Stromal cell of bone marrow (primary cell): ENCODE results near the gene LGR5.
A peak's percentile ranks its signal among the peaks of the same experiment; 100 is the strongest.
"Not testable (repeated sequence)": the region's sequence is repeated elsewhere in the genome, so short reads cannot be mapped to it uniquely, and the experiment has no call there.

Source experiments
- DNase-seq: peaks from one replicate; pipeline ENCODE4 v3.0.0-alpha.2; 2012; ENCODE audit warnings: low read depth

The LGR5 gene

DNA sequence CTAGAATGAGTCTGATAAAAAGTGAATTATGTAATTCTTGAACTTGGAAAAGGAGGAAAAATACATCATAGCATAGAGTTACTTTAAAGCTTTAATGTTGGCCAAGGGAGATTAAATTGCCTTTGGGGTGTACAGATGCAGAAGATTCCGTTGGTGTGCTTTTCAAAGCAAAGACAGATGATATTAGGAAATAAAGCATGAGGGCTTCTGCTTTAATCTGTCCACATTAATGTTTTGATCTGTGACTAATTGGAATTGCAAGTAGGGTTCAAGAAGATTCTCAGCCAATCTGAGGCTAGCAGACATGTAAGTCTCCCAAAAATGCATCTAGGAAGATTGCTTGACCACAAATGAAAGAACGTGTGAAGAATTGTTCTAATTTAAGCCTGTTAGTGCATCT is 35.2 kb downstream of the LGR5 start:
- DNase-seq, result no peak

DNA sequence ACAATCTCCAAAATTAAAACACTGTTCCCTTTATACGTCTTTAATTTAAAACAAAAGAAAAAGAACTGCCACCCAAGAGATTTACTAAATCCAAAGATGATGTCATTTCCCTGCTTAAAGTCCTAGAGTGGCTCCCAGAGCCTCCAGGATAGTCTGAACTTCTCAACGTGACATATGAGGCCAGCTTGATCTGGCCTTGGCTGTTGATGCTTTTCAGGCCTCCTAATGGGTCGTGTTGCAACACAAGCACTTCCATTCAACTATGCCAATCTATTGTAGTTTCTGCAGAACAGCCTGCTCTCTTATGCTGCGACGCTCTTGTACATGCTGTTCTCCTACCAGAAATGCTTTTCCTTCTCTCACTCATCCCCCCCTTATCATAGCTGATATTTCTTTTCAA is 35.7 kb downstream of the LGR5 start:
- DNase-seq, result peak; percentile 16

DNA sequence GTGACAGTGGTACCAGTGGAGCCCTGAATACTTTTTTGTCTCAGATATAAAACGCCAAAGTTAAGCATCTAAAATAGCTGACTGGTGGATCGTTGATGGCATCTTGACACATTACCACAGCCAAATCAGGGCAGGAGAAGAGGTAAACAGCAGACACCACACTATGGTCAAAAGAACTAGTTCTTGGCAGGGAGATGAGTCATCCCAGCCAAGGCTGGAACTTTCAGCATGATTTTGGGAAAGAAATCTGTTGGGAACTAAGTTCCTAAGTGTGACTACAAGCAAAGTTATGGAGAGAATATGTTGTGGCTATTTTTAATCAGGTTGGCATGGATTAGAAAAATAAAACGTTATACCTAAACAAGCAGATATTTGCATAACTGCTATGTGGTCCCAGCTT is 36.9 kb downstream of the LGR5 start:
- peak; percentile 77 for DNase-seq

DNA sequence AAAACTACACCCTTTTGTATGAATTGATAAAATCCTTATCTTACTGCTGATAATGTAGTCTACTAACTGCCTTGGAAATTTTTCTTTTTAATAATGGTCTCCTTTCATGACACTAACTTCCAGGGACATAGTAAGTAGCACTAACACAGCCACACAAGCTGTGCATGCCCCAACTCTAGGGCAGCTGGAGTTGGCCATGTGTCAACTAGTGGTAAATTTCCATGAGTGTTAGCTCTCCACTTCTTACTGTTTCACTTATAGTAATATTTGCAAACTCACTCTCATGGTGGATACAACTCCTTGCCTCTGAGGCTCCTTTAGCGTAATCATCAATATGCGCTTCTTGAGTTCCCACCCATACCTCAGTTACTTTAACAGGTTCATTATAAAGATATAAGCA is 38.0 kb downstream of the LGR5 start:
- no peak for DNase-seq

DNA sequence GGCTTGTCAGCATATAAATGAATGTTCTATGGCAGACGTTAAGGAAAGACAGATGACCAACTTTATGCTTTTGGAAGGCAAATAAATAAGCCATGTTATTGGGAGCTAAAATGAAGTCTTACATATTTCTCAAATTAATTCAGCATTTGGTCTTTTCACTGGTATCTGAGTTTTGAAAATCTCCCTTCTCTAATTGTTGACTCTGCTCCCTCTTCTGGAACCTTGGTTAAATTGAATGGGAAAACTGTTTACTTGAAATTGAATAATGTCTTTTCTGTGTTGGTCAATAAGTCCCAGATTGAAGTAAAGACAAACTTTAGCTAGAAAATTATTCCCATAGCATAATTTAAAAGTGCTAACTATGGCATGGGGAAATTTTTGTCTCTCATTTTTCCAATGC is 38.7 kb downstream of the LGR5 start:
- no peak for DNase-seq

DNA sequence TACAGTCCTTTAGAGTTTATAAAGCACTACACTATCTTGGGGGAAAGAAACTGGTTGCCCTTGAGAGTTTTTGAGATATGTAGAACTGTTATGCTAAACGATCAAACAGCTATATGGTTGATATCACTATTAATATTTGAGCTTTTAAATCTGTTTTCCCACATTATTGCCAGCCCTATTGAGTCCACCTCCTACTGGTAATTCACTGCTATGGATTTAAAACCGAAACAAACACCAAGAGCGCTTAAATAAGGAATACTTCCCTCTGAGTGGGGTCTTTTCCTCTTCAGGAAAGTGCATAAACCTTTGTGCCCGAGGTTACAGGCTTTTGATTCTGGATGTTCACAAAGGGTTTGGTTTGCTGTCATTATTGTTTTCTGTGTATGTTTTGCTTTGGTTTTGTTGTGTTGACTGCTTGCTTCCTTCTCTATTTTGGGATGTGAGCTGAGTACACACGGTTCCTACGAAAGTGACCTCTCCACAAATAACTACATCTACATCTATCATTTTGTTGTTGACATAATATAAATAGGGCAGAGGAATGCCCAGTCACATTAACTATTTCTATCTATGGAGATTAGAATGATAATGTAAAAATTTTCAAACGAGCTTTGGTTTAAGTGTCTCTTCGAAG is 44.8 kb downstream of the LGR5 start:
- no peak for DNase-seq

DNA sequence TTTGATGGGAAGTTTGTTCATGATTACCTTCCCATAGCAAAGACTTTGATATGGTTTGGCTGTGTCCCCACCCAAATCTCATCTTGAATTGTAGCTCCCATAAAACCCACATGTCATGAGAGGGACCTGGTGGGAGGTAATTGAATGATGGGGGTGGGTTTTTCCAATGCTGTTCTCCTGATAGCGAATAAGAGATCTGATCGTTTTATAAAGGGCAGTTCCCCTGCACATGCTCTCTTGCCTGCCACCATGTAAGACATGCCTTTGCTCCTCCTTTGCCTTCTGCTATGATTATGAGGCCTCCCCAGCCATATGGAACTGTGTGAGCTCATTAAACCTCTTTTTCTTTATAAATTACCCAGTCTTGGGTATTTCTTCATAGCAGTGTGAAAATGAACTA is 51.2 kb downstream of the LGR5 start:
- not testable (repeated sequence) for DNase-seq

DNA sequence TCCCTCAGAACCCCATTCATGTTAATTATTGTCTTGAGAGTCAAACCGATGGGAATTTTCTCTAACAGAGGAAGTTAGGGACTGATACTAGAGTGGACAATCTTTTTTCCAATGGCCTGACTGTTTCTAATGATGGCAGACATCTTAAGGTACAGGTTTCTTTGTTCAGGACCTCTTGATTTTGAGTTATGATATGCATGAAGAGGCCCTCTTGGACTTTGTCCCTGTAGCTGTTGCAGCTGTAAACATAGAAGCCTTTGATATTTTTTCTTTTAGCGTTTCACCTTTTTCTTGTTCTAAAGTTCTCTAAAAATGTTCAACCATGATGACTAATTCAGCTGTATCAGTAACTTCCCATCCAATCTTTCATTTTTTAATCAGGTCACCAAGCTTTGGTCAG is 53.0 kb downstream of the LGR5 start:
- DNase-seq, result no peak

DNA sequence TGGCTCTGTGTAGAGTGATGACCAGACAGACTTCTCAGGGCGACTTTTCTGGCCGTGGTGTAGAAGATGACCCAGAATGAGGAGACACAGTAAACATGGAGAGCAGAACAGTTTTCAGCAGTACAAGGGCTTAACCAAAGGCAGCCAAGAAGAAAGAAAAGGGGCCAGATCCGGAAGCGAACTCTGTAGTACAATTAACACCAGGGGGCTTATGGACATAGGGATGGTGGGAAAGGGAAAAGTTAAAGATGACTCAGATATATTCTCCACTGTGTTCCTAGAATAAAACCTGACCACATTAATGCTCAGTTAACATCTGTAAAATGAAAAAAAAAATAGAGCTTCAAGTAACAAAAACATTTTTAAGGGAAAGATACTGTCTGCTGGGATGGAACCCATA is 60.2 kb downstream of the LGR5 start:
- no peak for DNase-seq

DNA sequence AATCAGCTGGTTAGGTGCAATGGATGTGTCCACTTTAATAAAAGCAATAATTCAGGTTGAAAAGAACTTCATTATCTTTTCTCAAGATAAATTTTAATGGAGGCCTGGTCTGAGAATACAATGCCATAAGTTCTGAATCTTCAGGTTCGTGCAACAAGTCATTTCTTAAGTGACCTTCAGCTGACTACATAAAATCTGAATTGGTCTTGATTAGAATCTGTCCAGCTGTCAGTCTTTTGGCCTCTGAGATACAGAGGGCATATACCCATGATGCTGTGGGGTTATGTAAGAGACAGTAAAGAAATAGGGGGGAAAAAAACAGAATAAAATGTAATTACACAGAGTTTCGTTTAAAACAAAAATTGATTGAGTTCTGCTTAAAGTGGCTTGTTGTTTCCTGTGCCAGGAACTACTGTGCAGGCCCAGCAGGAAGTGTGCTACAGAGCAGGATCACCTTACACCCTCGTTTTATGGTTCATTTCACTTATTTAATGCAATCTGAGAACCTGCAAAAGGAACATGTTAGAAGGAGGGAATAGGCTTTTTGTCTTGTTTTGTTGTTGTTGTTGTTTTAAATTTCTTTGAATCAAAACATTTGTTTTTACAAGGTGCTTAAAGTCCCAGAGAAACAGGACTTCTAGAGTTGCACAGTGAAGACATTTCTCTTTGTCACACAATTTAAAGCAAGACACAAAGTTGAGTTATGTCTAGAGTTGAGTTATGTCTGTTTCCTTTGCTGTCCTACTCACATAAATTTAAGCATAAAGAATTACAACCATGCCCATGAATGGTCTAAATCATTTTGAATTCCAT is 64.2 kb downstream of the LGR5 start:
- DNase-seq, result no peak

DNA sequence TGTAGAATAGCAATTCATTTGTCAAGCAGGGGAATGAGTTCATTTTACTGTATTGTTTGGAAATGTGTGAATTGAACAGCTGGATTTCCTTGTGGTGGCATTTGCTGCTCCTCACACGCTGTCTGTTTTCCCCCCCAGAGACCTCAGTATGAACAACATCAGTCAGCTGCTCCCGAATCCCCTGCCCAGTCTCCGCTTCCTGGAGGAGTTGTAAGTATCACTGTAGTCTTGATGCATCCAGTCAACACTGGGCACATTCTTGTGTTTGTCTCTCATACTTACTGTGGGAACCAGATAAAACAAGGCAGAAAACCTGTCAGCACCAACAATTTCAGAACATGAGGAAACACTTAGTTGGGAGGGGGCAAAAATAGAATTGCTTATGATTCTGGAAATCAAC is 64.9 kb downstream of the LGR5 start:
- DNase-seq, result no peak

DNA sequence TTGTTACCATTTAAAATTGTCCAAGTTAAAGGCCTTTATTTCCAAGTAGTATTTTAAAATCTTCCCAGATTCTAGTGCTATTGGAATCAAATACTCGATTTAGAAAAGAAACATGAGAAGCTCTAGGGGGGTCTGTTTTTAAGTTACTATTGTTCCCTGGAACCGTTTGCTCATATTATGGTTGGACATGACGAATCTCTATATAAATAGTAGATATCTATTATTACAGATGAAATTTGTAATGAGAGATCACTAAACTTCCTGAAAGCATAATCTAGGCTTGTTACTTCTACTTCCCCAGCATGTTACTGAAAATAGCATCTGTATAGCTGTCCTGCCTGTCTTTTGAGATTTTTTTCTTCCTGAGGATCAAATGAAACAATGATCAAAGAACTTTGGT is 70.1 kb downstream of the LGR5 start:
- no peak for DNase-seq

DNA sequence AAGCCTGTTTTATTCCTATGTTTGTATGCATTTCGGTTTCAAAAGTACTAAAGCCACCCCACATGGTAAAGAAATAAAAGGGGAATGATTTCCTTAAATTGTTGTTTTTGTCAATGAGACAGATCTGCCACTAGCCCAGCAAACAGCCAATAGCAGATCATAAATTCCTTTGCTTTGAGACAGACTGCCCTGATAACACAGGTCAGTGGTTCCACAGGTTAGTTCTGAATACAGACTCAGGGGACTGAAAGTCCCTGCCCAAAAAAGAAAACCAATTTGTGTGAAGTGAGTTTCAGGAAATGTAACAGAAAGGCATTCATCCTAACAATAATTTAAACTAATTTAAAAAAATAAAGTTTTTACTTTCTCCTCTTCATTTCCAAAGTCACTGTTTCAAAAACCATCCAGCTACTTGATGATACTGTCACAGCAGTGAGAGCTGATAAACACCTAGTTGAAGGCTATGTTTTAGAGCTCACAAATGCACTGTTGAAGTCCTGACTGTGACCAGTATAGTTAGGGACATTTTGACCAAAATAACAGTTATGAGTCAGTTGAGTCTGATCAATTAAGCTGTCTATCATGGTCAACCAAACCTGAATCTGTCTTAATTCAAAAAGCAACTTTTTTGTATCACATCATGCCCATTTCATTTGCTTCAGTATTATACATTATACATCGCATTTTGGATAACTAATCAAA is 77.7 kb downstream of the LGR5 start:
- no peak for DNase-seq

DNA sequence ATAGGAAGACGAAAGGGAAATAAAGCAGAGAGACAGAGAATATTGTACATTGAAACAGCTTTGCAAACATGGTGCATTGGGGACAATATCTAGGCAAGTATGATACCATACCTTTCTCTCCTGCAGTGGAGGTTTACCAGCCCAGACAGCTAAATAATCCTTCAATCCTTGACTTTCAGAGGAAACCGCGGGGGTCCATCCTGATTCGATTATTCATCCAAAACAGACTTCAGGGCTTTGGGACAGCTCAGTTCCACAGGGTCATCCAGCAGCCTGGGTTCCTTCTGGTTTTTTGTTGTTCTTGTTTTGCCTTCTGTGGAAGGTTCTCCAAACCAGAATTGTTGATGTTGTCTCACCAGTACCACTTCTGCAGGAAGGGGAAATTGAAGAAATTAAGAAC is 81.5 kb downstream of the LGR5 start:
- no peak for DNase-seq

DNA sequence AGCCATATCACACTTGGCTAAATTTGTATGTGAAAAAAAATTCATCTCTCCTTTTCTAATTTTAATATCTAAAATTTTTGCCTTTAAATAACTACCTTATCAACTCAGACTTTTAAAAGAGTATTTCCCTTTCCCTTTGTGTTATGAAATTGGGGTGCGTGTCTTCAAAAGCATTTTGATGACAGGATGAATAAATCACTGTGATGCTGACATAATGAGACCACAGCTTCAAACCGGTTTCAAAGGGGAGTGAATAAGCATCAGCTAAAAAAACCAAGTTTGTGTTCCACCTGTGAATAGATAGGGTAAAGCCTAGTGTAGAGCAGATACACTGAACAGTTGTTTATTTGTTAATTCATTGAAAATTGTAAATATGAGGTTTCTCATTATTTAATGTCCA is 85.0 kb downstream of the LGR5 start:
- no peak for DNase-seq

DNA sequence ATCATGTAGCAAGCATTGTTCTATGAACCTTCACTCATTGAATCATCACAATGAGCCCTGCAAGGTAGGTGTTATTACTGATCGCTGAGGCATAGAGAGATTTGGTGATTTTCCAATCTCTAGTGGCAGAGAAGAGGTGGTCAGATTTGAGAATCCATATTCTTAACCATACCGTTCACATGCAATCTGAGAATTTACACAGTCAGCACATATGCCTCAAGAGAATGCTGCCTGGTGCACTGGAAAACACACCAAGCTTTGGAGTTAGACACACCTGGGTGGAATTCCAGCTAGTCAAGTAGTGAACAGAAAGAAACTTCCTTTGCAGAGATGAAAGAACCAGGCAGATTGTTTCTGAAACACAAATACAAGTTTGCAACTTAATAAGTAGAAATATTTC is 94.1 kb downstream of the LGR5 start:
- no peak for DNase-seq

DNA sequence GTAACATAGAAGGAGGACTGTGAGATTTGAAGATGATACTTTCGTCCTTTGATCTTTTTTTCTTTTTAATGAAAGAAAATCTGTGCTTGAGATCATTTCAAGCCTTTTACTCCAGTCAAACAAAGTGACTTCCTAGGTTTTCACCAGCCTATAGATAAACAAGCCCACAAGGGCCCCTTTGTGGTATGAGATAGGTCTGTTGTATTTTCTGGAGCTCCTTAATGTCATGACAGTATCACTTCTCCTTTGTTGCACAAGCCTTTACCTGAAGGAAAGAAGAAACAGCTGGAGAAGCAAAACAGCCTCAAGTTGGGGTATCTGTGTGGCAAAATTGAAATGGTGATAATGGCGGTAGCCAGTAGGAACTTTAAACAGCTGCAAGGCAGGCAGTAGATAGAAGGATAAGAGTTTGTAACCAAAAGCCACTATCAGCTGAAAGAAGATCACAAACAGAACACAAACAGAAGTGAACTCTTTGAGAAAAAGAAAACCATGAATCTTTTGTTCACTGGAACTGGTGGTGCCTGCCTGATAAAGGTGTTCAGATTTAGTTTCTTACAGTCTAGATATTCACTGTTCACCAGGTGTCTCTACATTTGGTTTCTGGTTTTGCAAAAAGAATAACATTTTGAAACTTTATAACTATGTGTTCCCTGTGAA is 96.8 kb downstream of the LGR5 start:
- no peak for DNase-seq

DNA sequence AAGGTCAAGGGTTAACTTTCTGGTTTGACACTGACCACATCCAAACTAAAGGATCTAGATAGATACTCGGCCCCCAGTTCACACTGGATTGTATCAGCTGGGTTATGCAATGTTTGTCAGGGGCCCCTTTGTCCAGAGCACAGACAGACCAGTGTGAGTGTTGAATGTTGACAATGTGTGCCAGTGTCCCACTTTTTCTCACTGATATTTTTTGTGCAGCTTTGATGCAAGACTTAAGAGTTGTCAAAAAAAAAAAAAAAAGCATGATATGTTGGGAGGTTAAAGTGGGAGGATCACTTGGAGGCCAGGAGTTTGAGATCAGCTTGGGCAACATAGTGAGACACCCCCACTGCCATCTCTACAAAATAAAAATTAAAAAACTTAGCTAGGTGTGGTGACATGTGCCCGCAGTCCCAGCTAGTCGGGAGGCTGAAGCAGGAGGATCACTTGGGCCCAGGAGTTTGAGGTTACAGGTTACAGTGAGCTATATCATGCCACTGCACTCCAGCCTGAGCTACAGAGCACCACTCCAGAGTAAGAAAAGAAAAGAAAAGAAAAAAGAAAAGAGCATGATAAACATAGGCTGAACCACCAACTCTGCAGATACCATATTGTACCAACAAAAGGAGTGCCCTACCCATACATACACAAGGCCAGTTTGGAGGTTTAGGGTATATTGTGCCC is 97.5 kb downstream of the LGR5 start:
- no peak for DNase-seq

DNA sequence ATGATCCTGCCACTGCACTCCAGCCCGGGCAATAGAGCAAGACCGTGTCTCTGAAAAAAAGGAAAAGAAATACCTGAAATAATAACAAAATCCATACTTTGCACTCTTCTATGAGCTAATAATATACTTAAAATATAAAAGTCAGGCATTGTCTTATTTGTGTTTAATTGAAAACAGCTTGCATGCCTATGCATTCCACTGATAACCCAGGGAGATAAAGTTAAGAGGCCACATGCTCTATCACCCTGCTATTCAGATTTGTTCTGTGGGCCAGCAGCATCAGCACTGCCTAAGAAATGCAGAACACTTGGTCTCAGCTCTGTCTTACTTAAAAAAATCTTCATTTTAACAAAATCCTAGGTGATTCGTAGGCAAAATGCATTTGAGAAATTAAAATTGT is 99.2 kb downstream of the LGR5 start:
- no peak for DNase-seq

DNA sequence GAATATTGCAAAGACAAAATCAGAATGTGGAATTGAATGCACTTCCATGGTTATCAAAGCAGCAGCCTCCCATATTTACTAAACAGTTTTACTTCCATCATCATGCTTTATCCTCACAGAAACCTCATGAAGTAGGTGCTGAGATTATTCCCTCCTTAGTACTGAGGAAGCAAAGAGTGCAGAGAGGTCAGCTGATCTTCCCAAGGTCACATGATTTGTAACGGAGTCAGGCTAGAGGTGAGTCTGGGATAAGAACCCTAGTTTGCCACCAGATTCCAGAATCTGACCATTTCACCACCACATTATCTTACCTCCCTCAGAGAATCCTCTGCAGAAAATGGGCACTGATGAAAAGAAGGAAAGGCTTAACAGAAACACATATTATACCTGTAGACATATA is 102.0 kb downstream of the LGR5 start:
- no peak for DNase-seq

DNA sequence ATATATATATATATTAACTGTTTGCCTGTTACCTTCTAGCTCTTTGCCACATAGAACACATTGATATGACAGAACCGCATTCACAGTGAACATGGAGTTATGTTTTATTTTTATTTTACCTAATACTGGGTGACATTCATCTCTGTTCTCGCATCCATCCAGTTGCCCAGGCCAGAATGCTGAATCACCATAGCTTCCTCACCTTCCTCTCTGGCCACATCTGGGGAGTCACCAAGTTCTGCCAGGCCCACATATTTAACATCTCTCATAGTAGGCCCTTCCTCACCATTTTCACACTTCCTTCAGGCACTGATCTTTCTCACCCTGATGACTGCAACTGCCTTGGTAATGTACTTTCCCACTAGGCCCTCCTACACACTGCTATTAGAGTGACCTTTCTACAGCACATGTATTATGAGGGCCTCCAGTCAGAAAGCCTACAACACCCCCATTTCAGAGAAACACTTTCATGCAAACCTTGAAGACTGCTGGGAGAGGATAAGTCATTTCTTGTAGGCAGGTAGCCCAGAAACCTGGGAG is 106.8 kb downstream of the LGR5 start:
- DNase-seq, result no peak

DNA sequence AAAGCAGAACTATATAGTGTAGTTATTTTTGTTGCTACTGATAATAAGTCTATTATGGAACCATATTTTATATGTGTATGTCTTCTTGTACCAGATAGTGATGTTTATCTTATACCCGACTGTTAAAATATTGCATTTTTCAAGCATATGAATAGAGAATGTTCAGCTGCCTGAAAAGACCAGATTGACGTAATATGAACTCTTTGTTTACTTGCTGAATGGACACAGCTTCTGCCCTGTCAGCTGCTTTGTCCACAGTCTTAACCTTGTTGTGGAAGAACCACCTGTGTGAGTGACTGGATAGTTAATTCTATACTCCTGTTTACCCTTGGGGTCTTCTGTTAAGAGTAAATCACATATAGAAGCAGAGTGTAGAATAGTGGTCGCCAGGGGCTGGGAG is 109.3 kb downstream of the LGR5 start:
- no peak for DNase-seq
